Measurements from ENCODE around the gene CASP9.
"Not testable (repeated sequence)": the region's sequence is repeated elsewhere in the genome, so short reads cannot be mapped to it uniquely, and the experiment has no call there.

CASP9 gene

GRCh38 chr1:15515022-15515663, 8.9 kb downstream of the CASP9 start:
- Histone ChIP-seq H3K27ac (ENCODE audit: low read depth, low read length) (no peak overlapping the region), H3K9ac (ENCODE audit: low read length in 5 of 5) (no peak overlapping the region), H3K9me3 (ENCODE audit: control insufficient read depth in 5 of 5, low read length in 5 of 5) (no peaks in the 10 kb centered on the region), H3K4me1 (ENCODE audit: control insufficient read depth in 5 of 5, insufficient read depth in 5 of 5, low read length in 5 of 5) (peaks cover 0 to 5% (median 0%) of the 10 kb centered on the region in 5 donors), H3K4me3 (ENCODE audit: low read depth in 1 of 5, low read length in 5 of 5) (no peak overlapping the region), H3K36me3 (ENCODE audit: control insufficient read depth in 5 of 5, insufficient read depth in 5 of 5, low read length in 5 of 5) (peaks cover 5 to 37% (median 20%) of the 10 kb centered on the region in 5 donors), H3K27me3 (ENCODE audit: control insufficient read depth in 5 of 5, insufficient read depth in 4 of 5, low read length in 5 of 5) (no peaks in the 10 kb centered on the region)

- H3K27ac ChIP-seq (ENCODE audit: low read depth, low read length); H3K9me3 ChIP-seq (ENCODE audit: control insufficient read depth in 5 of 5, low read length in 5 of 5); H3K4me3 ChIP-seq (ENCODE audit: low read depth in 1 of 5, low read length in 5 of 5); H3K27me3 ChIP-seq (ENCODE audit: control insufficient read depth in 5 of 5, insufficient read depth in 4 of 5, low read length in 5 of 5); H3K9ac ChIP-seq (ENCODE audit: low read length in 5 of 5); H3K4me1 ChIP-seq (ENCODE audit: control insufficient read depth in 5 of 5, insufficient read depth in 5 of 5, low read length in 5 of 5): not testable (repeated sequence)
- H3K36me3 ChIP-seq (ENCODE audit: control insufficient read depth in 5 of 5, insufficient read depth in 5 of 5, low read length in 5 of 5), result peaks cover 5 to 37% (median 20%) of the 10 kb centered on the region in 5 donors
Observed at GRCh38 chr1:15514557-15514956, 9.5 kb downstream of the CASP9 start.

GRCh38 chr1:15513919-15514318, 10.1 kb downstream of the CASP9 start:
- Histone ChIP-seq H3K9ac (ENCODE audit: low read length in 5 of 5) (no peak overlapping the region), H3K36me3 (ENCODE audit: control insufficient read depth in 5 of 5, insufficient read depth in 5 of 5, low read length in 5 of 5) (peaks cover 5 to 40% (median 20%) of the 10 kb centered on the region in 5 donors), H3K27me3 (ENCODE audit: control insufficient read depth in 5 of 5, insufficient read depth in 4 of 5, low read length in 5 of 5) (no peaks in the 10 kb centered on the region), H3K4me3 (ENCODE audit: low read depth in 1 of 5, low read length in 5 of 5) (no peak overlapping the region), H3K27ac (ENCODE audit: low read depth, low read length) (no peak overlapping the region), H3K4me1 (ENCODE audit: control insufficient read depth in 5 of 5, insufficient read depth in 5 of 5, low read length in 5 of 5) (peaks cover 0 to 5% (median 0%) of the 10 kb centered on the region in 5 donors), H3K9me3 (ENCODE audit: control insufficient read depth in 5 of 5, low read length in 5 of 5) (no peaks in the 10 kb centered on the region)

GRCh38 chr1:15513192-15513591, 10.8 kb downstream of the CASP9 start:
- Histone ChIP-seq H3K9ac (ENCODE audit: low read length in 5 of 5) (no peak overlapping the region), H3K27me3 (ENCODE audit: control insufficient read depth in 5 of 5, insufficient read depth in 4 of 5, low read length in 5 of 5) (no peaks in the 10 kb centered on the region), H3K36me3 (ENCODE audit: control insufficient read depth in 5 of 5, insufficient read depth in 5 of 5, low read length in 5 of 5) (peaks cover 5 to 43% (median 17%) of the 10 kb centered on the region in 5 donors), H3K4me1 (ENCODE audit: control insufficient read depth in 5 of 5, insufficient read depth in 5 of 5, low read length in 5 of 5) (peaks cover 0 to 5% (median 0%) of the 10 kb centered on the region in 5 donors), H3K27ac (ENCODE audit: low read depth, low read length) (no peak overlapping the region), H3K4me3 (ENCODE audit: low read depth in 1 of 5, low read length in 5 of 5) (no peak overlapping the region), H3K9me3 (ENCODE audit: control insufficient read depth in 5 of 5, low read length in 5 of 5) (no peaks in the 10 kb centered on the region)

- Histone ChIP-seq H3K27ac (ENCODE audit: low read depth, low read length) (no peak overlapping the region), H3K4me3 (ENCODE audit: low read depth in 1 of 5, low read length in 5 of 5) (no peak overlapping the region), H3K36me3 (ENCODE audit: control insufficient read depth in 5 of 5, insufficient read depth in 5 of 5, low read length in 5 of 5) (peaks cover 0 to 44% (median 13%) of the 10 kb centered on the region in 5 donors), H3K4me1 (ENCODE audit: control insufficient read depth in 5 of 5, insufficient read depth in 5 of 5, low read length in 5 of 5) (peaks cover 0 to 5% (median 0%) of the 10 kb centered on the region in 5 donors), H3K27me3 (ENCODE audit: control insufficient read depth in 5 of 5, insufficient read depth in 4 of 5, low read length in 5 of 5) (no peaks in the 10 kb centered on the region), H3K9ac (ENCODE audit: low read length in 5 of 5) (no peak overlapping the region), H3K9me3 (ENCODE audit: control insufficient read depth in 5 of 5, low read length in 5 of 5) (no peaks in the 10 kb centered on the region)
Observed at GRCh38 chr1:15510611-15511405, 13.2 kb downstream of the CASP9 start.

GRCh38 chr1:15509586-15509985, 14.4 kb downstream of the CASP9 start:
- H3K27me3 ChIP-seq (ENCODE audit: control insufficient read depth in 5 of 5, insufficient read depth in 4 of 5, low read length in 5 of 5), result no peaks in the 10 kb centered on the region
- H3K4me1 ChIP-seq (ENCODE audit: control insufficient read depth in 5 of 5, insufficient read depth in 5 of 5, low read length in 5 of 5), result no peaks in the 10 kb centered on the region
- H3K4me3 ChIP-seq (ENCODE audit: low read depth in 1 of 5, low read length in 5 of 5), result no peak overlapping the region
- H3K9me3 ChIP-seq (ENCODE audit: control insufficient read depth in 5 of 5, low read length in 5 of 5), result no peaks in the 10 kb centered on the region
- H3K27ac ChIP-seq (ENCODE audit: low read depth, low read length), result no peak overlapping the region
- peaks cover 0 to 56% (median 24%) of the 10 kb centered on the region in 5 donors for H3K36me3 ChIP-seq (ENCODE audit: control insufficient read depth in 5 of 5, insufficient read depth in 5 of 5, low read length in 5 of 5)
- H3K9ac ChIP-seq (ENCODE audit: low read length in 5 of 5), result no peak overlapping the region

GRCh38 chr1:15508700-15509487, 15.1 kb downstream of the CASP9 start:
- Histone ChIP-seq H3K27ac (ENCODE audit: low read depth, low read length) (no peak overlapping the region), H3K27me3 (ENCODE audit: control insufficient read depth in 5 of 5, insufficient read depth in 4 of 5, low read length in 5 of 5) (no peaks in the 10 kb centered on the region), H3K36me3 (ENCODE audit: control insufficient read depth in 5 of 5, insufficient read depth in 5 of 5, low read length in 5 of 5) (peaks cover 0 to 56% (median 29%) of the 10 kb centered on the region in 5 donors), H3K4me3 (ENCODE audit: low read depth in 1 of 5, low read length in 5 of 5) (no peak overlapping the region), H3K9me3 (ENCODE audit: control insufficient read depth in 5 of 5, low read length in 5 of 5) (no peaks in the 10 kb centered on the region), H3K4me1 (ENCODE audit: control insufficient read depth in 5 of 5, insufficient read depth in 5 of 5, low read length in 5 of 5) (no peaks in the 10 kb centered on the region), H3K9ac (ENCODE audit: low read length in 5 of 5) (no peak overlapping the region)

- Histone ChIP-seq H3K27ac (ENCODE audit: low read depth, low read length) (no peak overlapping the region), H3K9ac (ENCODE audit: low read length in 5 of 5) (no peak overlapping the region)
Observed at GRCh38 chr1:15507278-15507677, 16.7 kb downstream of the CASP9 start.

GRCh38 chr1:15506831-15507230, 17.2 kb downstream of the CASP9 start:
- H3K36me3 ChIP-seq (ENCODE audit: control insufficient read depth in 5 of 5, insufficient read depth in 5 of 5, low read length in 5 of 5), result peaks cover 0 to 60% (median 36%) of the 10 kb centered on the region in 5 donors
- no peaks in the 10 kb centered on the region for H3K9me3 ChIP-seq (ENCODE audit: control insufficient read depth in 5 of 5, low read length in 5 of 5)
- H3K4me1 ChIP-seq (ENCODE audit: control insufficient read depth in 5 of 5, insufficient read depth in 5 of 5, low read length in 5 of 5), result no peaks in the 10 kb centered on the region
- no peak overlapping the region for H3K27ac ChIP-seq (ENCODE audit: low read depth, low read length)
- no peaks in the 10 kb centered on the region for H3K27me3 ChIP-seq (ENCODE audit: control insufficient read depth in 5 of 5, insufficient read depth in 4 of 5, low read length in 5 of 5)
- no peak overlapping the region for H3K9ac ChIP-seq (ENCODE audit: low read length in 5 of 5)
- no peak overlapping the region for H3K4me3 ChIP-seq (ENCODE audit: low read depth in 1 of 5, low read length in 5 of 5)

More at GRCh38 chr1:15507278-15507677, 16.7 kb downstream of the CASP9 start:
- peaks cover 0 to 60% (median 36%) of the 10 kb centered on the region in 5 donors for H3K36me3 ChIP-seq (ENCODE audit: control insufficient read depth in 5 of 5, insufficient read depth in 5 of 5, low read length in 5 of 5)
- no peaks in the 10 kb centered on the region for H3K4me1 ChIP-seq (ENCODE audit: control insufficient read depth in 5 of 5, insufficient read depth in 5 of 5, low read length in 5 of 5)
- H3K9me3 ChIP-seq (ENCODE audit: control insufficient read depth in 5 of 5, low read length in 5 of 5), result no peaks in the 10 kb centered on the region
- no peak overlapping the region for H3K4me3 ChIP-seq (ENCODE audit: low read depth in 1 of 5, low read length in 5 of 5)
- H3K27me3 ChIP-seq (ENCODE audit: control insufficient read depth in 5 of 5, insufficient read depth in 4 of 5, low read length in 5 of 5), result no peaks in the 10 kb centered on the region
